SJSA1 (cell line): Measurements from ENCODE around the gene ZBTB45. TPM values are rescaled to one million over a fixed set of nuclear protein-coding genes. Genes with fewer than 3 reads are reported as not detected.

ENCODE experiments used
- total RNA-seq: library from RNA; depleted of rRNA; stranded (reverse); fragments of >200 nt; shearing (Covaris generic); gene quantifications from 2 replicates; pipeline ENCODE4 v1.2.3, GENCODE V29; 2014; rRNA removed

Gene ZBTB45
- total RNA-seq, 1 experiment from 2014 or later, result 4.7 TPM

Other genes with a start within 250 kb of the ZBTB45 start
- gene ZNF8, start 240.9 kb downstream of the ZBTB45 start, total RNA-seq, result 2.5 and 4.1 TPM in 2 replicates
- 44.4 and 59.3 TPM in 2 replicates for gene ERVK3-1, start 214.4 kb downstream of the ZBTB45 start, total RNA-seq
- gene ZSCAN22, start 192.8 kb downstream of the ZBTB45 start, total RNA-seq, result 2.5 and 3.2 TPM in 2 replicates
- 23.6 and 67.7 TPM in 2 replicates for gene A1BG, start 166.3 kb downstream of the ZBTB45 start, total RNA-seq
- gene ZNF497, start 157.1 kb downstream of the ZBTB45 start, total RNA-seq, result 0.19 and 1.3 TPM in 2 replicates
- gene ZNF837, start 138.8 kb downstream of the ZBTB45 start, total RNA-seq, result 2.5 and 7.0 TPM in 2 replicates
- gene RPS5, start 132.5 kb downstream of the ZBTB45 start, total RNA-seq, result 1,597 and 2,220 TPM in 2 replicates
- gene RNF225, start 124.2 kb downstream of the ZBTB45 start, total RNA-seq, result 0.53 TPM in 1 of 2 replicates, not detected in the other
- 9.6 and 13.5 TPM in 2 replicates for gene ZNF584, start 111.2 kb downstream of the ZBTB45 start, total RNA-seq
- gene ZNF132, start 79.7 kb downstream of the ZBTB45 start, total RNA-seq, result 2.8 and 6.0 TPM in 2 replicates
- 4.9 and 6.7 TPM in 2 replicates for gene ZNF324B, start 68.2 kb downstream of the ZBTB45 start, total RNA-seq
- gene ZNF324, start 52.7 kb downstream of the ZBTB45 start, total RNA-seq, result 6.4 and 15.1 TPM in 2 replicates
- 5.1 TPM in 2 replicates for gene ZNF446, start 43.5 kb downstream of the ZBTB45 start, total RNA-seq
- gene SLC27A5, start 7.8 kb downstream of the ZBTB45 start, total RNA-seq, result 0.38 and 0.55 TPM in 2 replicates
- 343 and 432 TPM in 2 replicates for gene TRIM28, start 24.3 kb upstream of the ZBTB45 start, total RNA-seq
- 92.8 and 116 TPM in 2 replicates for gene CHMP2A, start 35.3 kb upstream of the ZBTB45 start, total RNA-seq
- 79.2 and 109 TPM in 2 replicates for gene UBE2M, start 38.8 kb upstream of the ZBTB45 start, total RNA-seq
- 5.0 and 7.4 TPM in 2 replicates for gene MZF1, start 53.5 kb upstream of the ZBTB45 start, total RNA-seq